H1 (cell line): ENCODE results near the gene INPP4A. TPM values are rescaled to one million over a fixed set of nuclear protein-coding genes. Genes with fewer than 3 reads are reported as not detected.

Experiments used
- CTCF ChIA-PET: fragments of 300-600 bp; sonication (Branson Sonifier 250); formaldehyde crosslinking; loops from one replicate; lab custom pipeline; 2021; ENCODE audit not compliant: partially characterized antibody; lab: Charles Lee
- POLR2A ChIA-PET: fragments of 300-600 bp; sonication (Branson Sonifier 250); formaldehyde crosslinking; loops from one replicate; lab custom pipeline; 2021; ENCODE audit warnings: inconsistent platforms; ENCODE audit not compliant: partially characterized antibody; lab: Charles Lee
- DNase-seq, 2 experiments: peaks; one replicate each; pipeline versions ENCODE4 v3.0.0 to v3.0.0-alpha.2; 2010 to 2022; ENCODE audit warnings: low spot score in 2 of 2, low read depth in 1 of 2, mixed read lengths in 1 of 2
- FAIRE-seq: peaks from 2 replicates; lab custom pipeline; 2011; peaks lifted over from hg19 to GRCh38; lab: Jason Lieb, UNC
- H2AFZ ChIP-seq: 2 replicates; pipeline ENCODE4 v1.8.1; 2012; ENCODE audit warnings: low read length, inconsistent platforms
- H2AK5ac ChIP-seq: 2 replicates; pipeline ENCODE4 v1.6.1; 2013; ENCODE audit warnings: low read depth, low read length
- H2BK120ac ChIP-seq: replicated peaks from 2 replicates; pipeline ENCODE3; 2013; ENCODE audit warnings: low read depth, low read length, inconsistent platforms
- H2BK12ac ChIP-seq: 2 replicates; pipeline ENCODE4 v1.6.1; 2013; ENCODE audit warnings: low read depth, low read length
- H2BK15ac ChIP-seq: 2 replicates; pipeline ENCODE4 v1.6.1; 2013; ENCODE audit warnings: low read length
- H2BK20ac ChIP-seq: 2 replicates; pipeline ENCODE4 v1.6.1; 2013; ENCODE audit warnings: low read length
- H2BK5ac ChIP-seq: 2 replicates; pipeline ENCODE4 v1.6.1; 2013; ENCODE audit warnings: low read depth, low read length
- H3K14ac ChIP-seq: 2 replicates; pipeline ENCODE4 v1.6.1; 2013; ENCODE audit warnings: inconsistent platforms; ENCODE audit not compliant: insufficient read length
- H3K18ac ChIP-seq: 2 replicates; pipeline ENCODE4 v1.6.1; 2013; ENCODE audit warnings: low read length; ENCODE audit errors: extremely low read depth
- H3K23ac ChIP-seq: 2 replicates; pipeline ENCODE4 v1.6.1; 2013; ENCODE audit warnings: inconsistent platforms; ENCODE audit not compliant: insufficient read length
- H3K23me2 ChIP-seq: 2 replicates; pipeline ENCODE4 v1.6.1; 2013; ENCODE audit warnings: low read depth, low read length
- H3K27ac ChIP-seq: 2 replicates; pipeline ENCODE4 v1.6.1; 2011; ENCODE audit warnings: low read depth, low read length, inconsistent platforms
- H3K27me3 ChIP-seq, 4 experiments: replicated peaks in 1 of 4; 1 replicate in 1 of 4; 2 replicates in 3 of 4; pipeline versions ENCODE4 v1.6.1 to v1.8.1; 2011 to 2013; ENCODE audit warnings: low read length in 3 of 4, mild to moderate bottlenecking in 3 of 4, inconsistent platforms in 2 of 4, mixed read lengths in 2 of 4, moderate library complexity in 1 of 4; ENCODE audit not compliant: control insufficient read depth in 3 of 4, insufficient read depth in 3 of 4; ENCODE audit errors: extremely low read depth in 1 of 4
- H3K36me3 ChIP-seq, 4 experiments: 2 replicates each; pipeline versions ENCODE4 v1.6.1 to v1.8.1; 2011 to 2013; ENCODE audit warnings: mild to moderate bottlenecking in 4 of 4, low read length in 3 of 4, moderate library complexity in 2 of 4, control low read depth in 1 of 4, inconsistent platforms in 1 of 4; ENCODE audit not compliant: insufficient read depth in 4 of 4, control insufficient read depth in 2 of 4
- H3K4ac ChIP-seq: replicated peaks from 2 replicates; pipeline ENCODE3; 2013; ENCODE audit warnings: low read length, low read depth, mixed read lengths, inconsistent platforms; ENCODE audit not compliant: insufficient read length
- H3K4me1 ChIP-seq, 4 experiments: replicated peaks in 1 of 4; 1 replicate in 1 of 4; 2 replicates in 3 of 4; pipeline versions ENCODE4 v1.6.1 to v1.8.1; 2011 to 2013; ENCODE audit warnings: low read length in 3 of 4, inconsistent platforms in 2 of 4, mixed read lengths in 1 of 4; ENCODE audit not compliant: insufficient read depth in 4 of 4, control insufficient read depth in 3 of 4
- H3K4me2 ChIP-seq, 2 experiments: 2 replicates each; pipeline versions ENCODE4 v1.6.1 to v1.8.1; 2011 to 2013; ENCODE audit warnings: low read depth in 2 of 2, low read length in 2 of 2, control low read depth in 1 of 2, inconsistent platforms in 1 of 2, mild to moderate bottlenecking in 1 of 2; ENCODE audit not compliant: insufficient read depth in 1 of 2
- H3K4me3 ChIP-seq, 4 experiments: fragments of 200-600, 300-600 bp in 1 of 4; sonication (generic), shearing (Covaris generic), sonication (Bioruptor Twin) in 1 of 4; 2 replicates each; pipeline versions ENCODE4 v1.5.1 to v1.8.1; 2011 to 2016; ENCODE audit warnings: low read length in 4 of 4, low read depth in 3 of 4, control low read depth in 2 of 4, inconsistent platforms in 2 of 4, mild to moderate bottlenecking in 2 of 4, mixed read lengths in 1 of 4, moderate library complexity in 1 of 4; ENCODE audit not compliant: insufficient read depth in 2 of 4; ENCODE audit errors: extremely low read depth in 1 of 4
- H3K56ac ChIP-seq: replicated peaks from 2 replicates; pipeline ENCODE3; 2013; ENCODE audit warnings: low read depth, mild to moderate bottlenecking, mixed read lengths, low read length, inconsistent platforms; ENCODE audit not compliant: insufficient read length
- H3K79me1 ChIP-seq: 2 replicates; pipeline ENCODE4 v1.6.1; 2013; ENCODE audit warnings: low read depth, low read length, control low read depth
- H3K79me2 ChIP-seq, 2 experiments: 2 replicates each; pipeline versions ENCODE4 v1.6.1 to v1.8.1; 2012 to 2013; ENCODE audit warnings: low read length in 2 of 2, mild to moderate bottlenecking in 2 of 2, inconsistent platforms in 1 of 2; ENCODE audit not compliant: insufficient read depth in 2 of 2, control insufficient read depth in 1 of 2
- H3K9ac ChIP-seq, 4 experiments: replicated peaks in 1 of 4; 1 replicate in 1 of 4; 2 replicates in 3 of 4; pipeline versions ENCODE4 v1.6.1 to v1.8.1; 2011 to 2013; ENCODE audit warnings: low read depth in 3 of 4, low read length in 3 of 4, control low read depth in 2 of 4, mild to moderate bottlenecking in 2 of 4, moderate library complexity in 2 of 4, inconsistent platforms in 1 of 4; ENCODE audit errors: extremely low read depth in 1 of 4
- H3K9me3 ChIP-seq, 2 experiments: 2 replicates each; pipeline versions ENCODE4 v1.6.1 to v1.8.1; 2012 to 2013; ENCODE audit warnings: mild to moderate bottlenecking in 2 of 2, moderate library complexity in 2 of 2, control low read depth in 1 of 2, inconsistent platforms in 1 of 2, low read depth in 1 of 2, low read length in 1 of 2, mixed read lengths in 1 of 2; ENCODE audit not compliant: insufficient read depth in 2 of 2
- H4K20me1 ChIP-seq, 2 experiments: replicated peaks in 1 of 2; 2 replicates each; pipeline versions ENCODE3 to v1.8.1; 2011 to 2013; ENCODE audit warnings: inconsistent platforms in 2 of 2, low read length in 2 of 2, mild to moderate bottlenecking in 1 of 2; ENCODE audit not compliant: insufficient read depth in 2 of 2, control insufficient read depth in 1 of 2
- H4K5ac ChIP-seq: 2 replicates; pipeline ENCODE4 v1.6.1; 2013; ENCODE audit warnings: low read length, low read depth, mixed read lengths, inconsistent platforms; ENCODE audit not compliant: insufficient read length
- H4K8ac ChIP-seq: 2 replicates; pipeline ENCODE4 v1.8.0; 2013; ENCODE audit warnings: mild to moderate bottlenecking, moderate library complexity, low read length, inconsistent platforms; ENCODE audit not compliant: insufficient read depth; ENCODE audit errors: extremely low read depth
- H4K91ac ChIP-seq: replicated peaks from 2 replicates; pipeline ENCODE3; 2013; ENCODE audit warnings: low read length, mixed read lengths, inconsistent platforms; ENCODE audit not compliant: insufficient read length
- ASH2L ChIP-seq: fragments of 200-600, 300-600 bp; sonication (generic); IDR thresholded peaks from one replicate; pipeline ENCODE4 v1.7.1; 2017; ENCODE audit warnings: low read length
- BRCA1 ChIP-seq: IDR thresholded peaks from 2 replicates; pipeline ENCODE4 v1.6.1; 2012; ENCODE audit warnings: low read depth, low read length, improper control_type of control experiment
- MAFK ChIP-seq: IDR thresholded peaks from 2 replicates; pipeline ENCODE4 v1.6.1; 2012; ENCODE audit warnings: low read depth, mild to moderate bottlenecking, improper control_type of control experiment, low read length
- TEAD4 ChIP-seq: IDR thresholded peaks from 2 replicates; pipeline ENCODE4 v1.6.1; 2012; ENCODE audit warnings: low read depth, low read length, inconsistent platforms, mixed read lengths
- WGBS, 2 experiments: shearing (Covaris generic) in 1 of 2; methylation state at CpG; one replicate each; pipeline versions ENCODE4 v1.1.6 to v1.1.7; 2013 to 2015; ENCODE audit warnings: low lambda C conversion rate in 2 of 2, mixed read lengths in 2 of 2, inconsistent platforms in 1 of 2, low coverage in 1 of 2, missing lambda C conversion rate in 1 of 2; ENCODE audit not compliant: insufficient replicate concordance in 2 of 2, insufficient coverage in 1 of 2, insufficient read length in 1 of 2; ENCODE audit errors: extremely low coverage in 1 of 2, missing lambda C conversion rate in 1 of 2; 5-methylcytosine and 5-hydroxymethylcytosine counted together
- polyA plus RNA-seq, 7 experiments: library from polyadenylated mRNA; depleted of rRNA in 3 of 7; stranded (reverse) in 5 of 7; unstranded in 2 of 7; fragments of >200 nt in 5 of 7; fragments of 200-250 nt in 2 of 7; gene quantifications; 1 replicate in 5 of 7; 2 replicates in 1 of 7; 4 replicates in 1 of 7; pipeline versions ENCODE4 v1.2.1 to v1.2.3, GENCODE V29; 2011 to 2013; ENCODE audit warnings: missing spikeins in 2 of 7, mixed read lengths in 2 of 7
- total RNA-seq: library from RNA; stranded (reverse); fragmentation: NEBNext Ultra II Directional; extraction: Animal tissue kit (Norgen Biotek cat#: 25700); gene quantifications from 2 replicates; pipeline ENCODE4 v1.2.1, GENCODE V29; 2021

Gene INPP4A
- total and polyA plus RNA-seq, 2 of the 8 experiments (the other 6 are each of a cell fraction or from before 2014, with no cell fraction given) = 25.6 to 34.3 TPM

GRCh38 chr2:98571121-98571701 is 126.6 kb downstream of the INPP4A start:
- Histone ChIP-seq H2AK5ac (no peak overlapping the region), H3K27ac (no peak overlapping the region), H3K18ac (no peak overlapping the region), H3K79me2 (no peaks in the 10 kb centered on the region), H3K79me1 (no peaks in the 10 kb centered on the region), H3K9me3 (no peaks in the 10 kb centered on the region), H4K8ac (no peak overlapping the region; the same call in 1 of the 2 replicates), H4K5ac (no peak overlapping the region), H3K27me3 (no peaks in the 10 kb centered on the region), H3K4me2 (no peak overlapping the region), H3K36me3 (peaks cover 8 to 22% (median 17%) of the 10 kb centered on the region in 4 experiments; a peak in 6 of 8 replicates), H2BK12ac (no peak overlapping the region), H2BK20ac (no peak overlapping the region), H3K9ac (no peak overlapping the region), H3K4me1 (no peaks in the 10 kb centered on the region), H3K14ac (no peak overlapping the region), H3K4me3 (no peak overlapping the region), H4K20me1 (peaks cover 0 to 7% of the 10 kb centered on the region in 2 experiments), H3K56ac (no peak overlapping the region), H4K91ac (no peak overlapping the region), H3K4ac (no peak overlapping the region), H2BK5ac (no peak overlapping the region), H2BK15ac (no peak overlapping the region), H3K23me2 (no peaks in the 10 kb centered on the region), H2BK120ac (no peak overlapping the region), H3K23ac (no peak overlapping the region), H2AFZ (no peak overlapping the region)
- ChIA-PET POLR2A (no interaction called here), CTCF (interaction anchor here (0.8 to 3.3 kb wide), 6 partner anchors 9 to 84 kb away, joined by 3 to 10 read pairs (median 5); no protein-coding TSS in a partner anchor)
- no peak for FAIRE-seq
- WGBS, 2 experiments = 83% methylated on average over 13 of the region's 13 CpGs; no CpG with 5 or more reads in 1 of the 2 experiments
- TF ChIP-seq ASH2L = no peak
- TF ChIP-seq TEAD4 = no peak
- TF ChIP-seq MAFK = no peak
- no peak for TF ChIP-seq BRCA1
- no peak for DNase-seq
